Loucy (cell line): ENCODE data around the gene LSP1.

Experiments
- EZH2phosphoT487 ChIP-seq: fragments of 200-600 bp; IDR thresholded peaks from 2 replicates; pipeline ENCODE4 v1.6.1; 2018; ENCODE audit warnings: antibody characterized with exemption, mild to moderate bottlenecking, moderate library complexity, borderline replicate concordance
- TF ChIP-seq, protein P1 (sequence below): fragments of 200-600 bp; sonication (generic); conservative IDR thresholded peaks from 2 replicates; pipeline ENCODE4 v1.5.1; 2014; ENCODE audit warnings: mild to moderate bottlenecking, antibody characterized with exemption, low read length

DNA sequence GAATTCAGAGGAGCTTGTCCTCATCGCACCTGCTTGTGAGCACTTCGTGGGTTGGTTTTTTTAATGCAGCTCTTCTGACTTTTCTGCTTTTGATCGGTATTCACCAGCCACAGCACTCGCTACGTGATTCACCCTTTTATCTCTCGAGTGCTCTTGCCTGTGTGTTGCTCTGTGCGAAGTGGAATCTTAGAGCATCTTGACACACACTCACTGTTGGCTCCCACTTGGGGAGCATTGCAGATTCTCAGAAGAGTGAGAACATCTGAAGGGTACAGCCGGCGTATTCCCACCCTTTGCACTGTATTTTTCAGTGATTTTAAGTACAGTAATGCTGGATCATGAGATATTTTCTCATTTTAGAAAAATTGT is 77.6 kb downstream of the LSP1 start:
- TF ChIP-seq, protein P1, sequence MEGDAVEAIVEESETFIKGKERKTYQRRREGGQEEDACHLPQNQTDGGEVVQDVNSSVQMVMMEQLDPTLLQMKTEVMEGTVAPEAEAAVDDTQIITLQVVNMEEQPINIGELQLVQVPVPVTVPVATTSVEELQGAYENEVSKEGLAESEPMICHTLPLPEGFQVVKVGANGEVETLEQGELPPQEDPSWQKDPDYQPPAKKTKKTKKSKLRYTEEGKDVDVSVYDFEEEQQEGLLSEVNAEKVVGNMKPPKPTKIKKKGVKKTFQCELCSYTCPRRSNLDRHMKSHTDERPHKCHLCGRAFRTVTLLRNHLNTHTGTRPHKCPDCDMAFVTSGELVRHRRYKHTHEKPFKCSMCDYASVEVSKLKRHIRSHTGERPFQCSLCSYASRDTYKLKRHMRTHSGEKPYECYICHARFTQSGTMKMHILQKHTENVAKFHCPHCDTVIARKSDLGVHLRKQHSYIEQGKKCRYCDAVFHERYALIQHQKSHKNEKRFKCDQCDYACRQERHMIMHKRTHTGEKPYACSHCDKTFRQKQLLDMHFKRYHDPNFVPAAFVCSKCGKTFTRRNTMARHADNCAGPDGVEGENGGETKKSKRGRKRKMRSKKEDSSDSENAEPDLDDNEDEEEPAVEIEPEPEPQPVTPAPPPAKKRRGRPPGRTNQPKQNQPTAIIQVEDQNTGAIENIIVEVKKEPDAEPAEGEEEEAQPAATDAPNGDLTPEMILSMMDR, result no peak
- TF ChIP-seq EZH2phosphoT487, result no peak
